CD8-positive, alpha-beta memory T cell (primary cell): ENCODE measurements around the gene CC2D2B. TPM values are rescaled to one million over a fixed set of nuclear protein-coding genes. Genes with fewer than 3 reads are reported as not detected.
A peak's percentile ranks its signal among the peaks of the same experiment; 100 is the strongest.

Source experiments
- CTCF ChIA-PET: fragments of 350-600 bp; sonication (Branson Sonifier 250); formaldehyde crosslinking; loops from one replicate; lab custom pipeline; 2021; ENCODE audit warnings: antibody characterized with exemption; lab: Charles Lee
- POLR2A ChIA-PET: fragments of 350-600 bp; sonication (Branson Sonifier 250); formaldehyde crosslinking; loops from one replicate; lab custom pipeline; 2021; ENCODE audit warnings: antibody characterized with exemption; lab: Charles Lee
- DNase-seq, 5 donors: peaks; one replicate each; pipeline versions ENCODE4 v3.0.0 to v3.0.0-alpha.2; 2020 to 2022; ENCODE audit warnings: mixed read lengths in 1 of 5
- H3K27ac ChIP-seq: one replicate; pipeline ENCODE4 v1.7.0; 2013; ENCODE audit warnings: low read depth, mild to moderate bottlenecking, low read length, moderate library complexity
- H3K27me3 ChIP-seq: 2 replicates; pipeline ENCODE4 v1.7.0; 2013; ENCODE audit warnings: low read length, mild to moderate bottlenecking; ENCODE audit not compliant: insufficient read depth, poor library complexity, severe bottlenecking
- H3K36me3 ChIP-seq: 2 replicates; pipeline ENCODE4 v1.7.0; 2013; ENCODE audit warnings: mild to moderate bottlenecking, low read length, moderate library complexity; ENCODE audit not compliant: insufficient read depth
- H3K4me1 ChIP-seq: 2 replicates; pipeline ENCODE4 v1.7.0; 2013; ENCODE audit warnings: mild to moderate bottlenecking, low read length, moderate library complexity; ENCODE audit not compliant: insufficient read depth
- H3K4me3 ChIP-seq: 2 replicates; pipeline ENCODE4 v1.7.0; 2013; ENCODE audit warnings: mild to moderate bottlenecking, low read length
- H3K9me3 ChIP-seq: 2 replicates; pipeline ENCODE4 v1.7.0; 2013; ENCODE audit warnings: mild to moderate bottlenecking, low read length
- H3K27ac Mint-ChIP-seq, 8 donors: one replicate each; pipeline ENCODE4 v1.8.0; 2020 to 2021; ENCODE audit warnings: mixed read lengths in 8 of 8, mild to moderate bottlenecking in 6 of 8, inconsistent platforms in 3 of 8, moderate library complexity in 3 of 8
- H3K27me3 Mint-ChIP-seq, 2 donors: one replicate each; pipeline ENCODE4 v1.8.0; 2020 to 2021; ENCODE audit warnings: mixed read lengths in 2 of 2, mild to moderate bottlenecking in 1 of 2, moderate library complexity in 1 of 2
- H3K36me3 Mint-ChIP-seq, 3 donors: one replicate each; pipeline ENCODE4 v1.8.0; 2020 to 2021; ENCODE audit warnings: mixed read lengths in 3 of 3, inconsistent platforms in 1 of 3, mild to moderate bottlenecking in 1 of 3
- H3K4me1 Mint-ChIP-seq, 3 donors: one replicate each; pipeline ENCODE4 v1.8.0; 2020 to 2021; ENCODE audit warnings: mixed read lengths in 3 of 3, inconsistent platforms in 1 of 3, mild to moderate bottlenecking in 1 of 3
- H3K4me3 Mint-ChIP-seq, 7 donors: one replicate each; pipeline ENCODE4 v1.8.0; 2020 to 2021; ENCODE audit warnings: mixed read lengths in 7 of 7, mild to moderate bottlenecking in 6 of 7, moderate library complexity in 4 of 7, inconsistent platforms in 2 of 7
- H3K9me3 Mint-ChIP-seq, 5 donors: one replicate each; pipeline ENCODE4 v1.8.0; 2020 to 2022; ENCODE audit warnings: mixed read lengths in 5 of 5, mild to moderate bottlenecking in 3 of 5, moderate library complexity in 2 of 5, inconsistent platforms in 1 of 5
- polyA plus RNA-seq: library from polyadenylated mRNA; unstranded; fragments of 300-500 nt; fragmentation: Illumina TruSeq; gene quantifications from one replicate; pipeline ENCODE4 v1.2.3, GENCODE V29; 2021
- total RNA-seq, 2 experiments: library from RNA; stranded (reverse); gene quantifications; one replicate each; pipeline ENCODE4 v1.2.3, GENCODE V29; 2021

CC2D2B gene
- total and polyA plus RNA-seq, 3 experiments from 2014 or later, result not detected

DNA sequence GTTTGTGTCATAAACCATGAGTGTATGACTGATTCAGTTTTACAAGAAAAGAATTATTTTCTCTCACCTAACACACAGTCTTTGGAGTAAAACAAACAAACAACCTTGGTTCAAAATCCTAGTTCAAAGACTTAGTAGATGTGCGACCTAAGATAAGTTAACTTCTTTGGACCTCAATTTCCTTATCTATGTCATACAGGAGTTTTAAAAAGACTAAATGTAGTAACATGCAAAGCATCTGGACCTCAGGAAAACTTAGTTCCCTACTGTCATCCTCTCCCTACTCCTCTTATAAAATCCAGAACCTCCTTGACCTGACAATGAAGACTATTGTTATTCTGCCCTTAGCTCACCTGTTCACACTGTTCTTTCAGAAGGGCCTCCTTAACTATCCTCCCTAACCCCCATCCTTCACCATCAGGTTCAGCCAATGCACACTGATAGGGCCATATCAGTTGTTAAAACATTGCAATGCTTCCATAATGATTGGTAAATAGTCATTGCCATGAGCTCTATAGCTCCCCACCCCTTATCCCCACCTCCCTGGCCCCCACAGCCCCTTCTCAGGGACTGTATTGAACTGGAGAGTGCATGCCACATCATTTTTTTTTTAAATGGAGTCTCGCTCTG, 106.8 kb downstream of the CC2D2B start:
- ChIA-PET POLR2A (no interaction called here), CTCF (interaction anchor here (1.5 kb wide), 1 partner anchor 215 kb away, joined by 3 read pairs; no protein-coding TSS in a partner anchor)
- Histone ChIP-seq H3K27ac (no peak overlapping the region), H3K36me3 (no peaks in the 10 kb centered on the region), H3K4me1 (no peaks in the 10 kb centered on the region), H3K9me3 (no peaks in the 10 kb centered on the region), H3K27me3 (no peaks in the 10 kb centered on the region), H3K4me3 (no peak overlapping the region)
- Mint-ChIP-seq H3K36me3 (no peaks in the 10 kb centered on the region), H3K27me3 (peaks cover 5 to 10% of the 10 kb centered on the region in 2 donors), H3K9me3 (no peaks in the 10 kb centered on the region), H3K4me1 (peaks cover 0 to 4% (median 0%) of the 10 kb centered on the region in 3 donors), H3K4me3 (no peak overlapping the region), H3K27ac (no peak overlapping the region)
- no peak for DNase-seq

DNA sequence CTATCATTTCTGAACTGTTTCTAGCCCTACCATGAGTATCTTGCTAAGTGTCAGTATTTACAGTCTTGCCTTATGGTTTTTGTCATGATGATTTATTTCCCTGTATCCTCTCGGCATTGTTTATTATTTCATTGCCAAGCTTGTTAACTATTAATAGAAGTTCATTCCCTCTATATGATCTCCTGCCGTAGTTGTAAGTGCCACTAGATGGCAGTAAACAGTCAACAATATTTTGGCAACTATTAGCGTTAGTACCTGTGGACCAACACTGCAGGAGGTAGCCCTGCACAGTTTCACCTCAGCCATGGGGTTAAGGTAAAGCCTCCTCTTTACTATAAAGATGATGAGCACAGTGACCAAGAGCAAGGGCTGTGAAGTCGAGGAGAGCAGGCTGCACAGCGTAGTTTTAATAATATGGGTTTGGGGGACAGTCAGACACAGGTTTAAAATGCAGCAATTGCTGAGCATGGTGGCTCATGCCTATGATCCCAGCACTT, 109.5 kb downstream of the CC2D2B start:
- Histone ChIP-seq H3K27me3 (no peaks in the 10 kb centered on the region), H3K27ac (no peak overlapping the region), H3K4me3 (no peak overlapping the region), H3K9me3 (no peaks in the 10 kb centered on the region), H3K4me1 (no peaks in the 10 kb centered on the region), H3K36me3 (no peaks in the 10 kb centered on the region)
- DNase-seq, result peak in 3 of 5 donors; percentile 2 to 45 (median 20)
- Mint-ChIP-seq H3K9me3 (no peaks in the 10 kb centered on the region), H3K27me3 (peaks cover 5 to 10% of the 10 kb centered on the region in 2 donors), H3K36me3 (peaks cover 0 to 6% (median 3%) of the 10 kb centered on the region in 3 donors), H3K27ac (no peak overlapping the region), H3K4me3 (no peak overlapping the region), H3K4me1 (peaks cover 0 to 4% (median 0%) of the 10 kb centered on the region in 3 donors)
- ChIA-PET CTCF (interaction anchor here (0.6 to 2.6 kb wide), 23 partner anchors 10 to 497 kb away, joined by 3 to 14 read pairs (median 4); partner anchors contain the start of genes TCTN3 and TLL2), POLR2A (no interaction called here)

DNA sequence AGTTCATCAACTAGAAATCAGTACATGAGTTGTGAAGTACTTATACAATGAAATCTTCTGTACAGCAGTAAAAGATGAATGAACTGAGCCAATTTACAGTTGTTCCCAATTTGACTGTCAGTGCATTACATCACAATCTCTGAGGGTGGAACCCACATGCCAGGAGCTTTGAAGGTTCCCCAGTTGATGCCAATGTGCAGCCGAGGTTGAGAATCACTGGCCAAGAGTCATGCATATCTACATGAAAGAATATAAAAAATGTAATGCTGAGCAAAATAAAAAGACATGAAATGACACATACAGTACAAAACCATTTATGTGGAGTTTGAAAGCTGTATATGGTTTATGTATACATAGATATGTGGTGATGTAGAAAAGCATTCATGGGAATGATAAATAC, 113.6 kb downstream of the CC2D2B start:
- ChIA-PET CTCF (no interaction called here), POLR2A (no interaction called here)
- H3K36me3 ChIP-seq, result no peaks in the 10 kb centered on the region
- H3K9me3 ChIP-seq, result no peaks in the 10 kb centered on the region
- peaks cover 0 to 4% (median 0%) of the 10 kb centered on the region in 3 donors for H3K4me1 Mint-ChIP-seq
- no peak overlapping the region for H3K4me3 Mint-ChIP-seq
- peaks cover 0 to 7% (median 3%) of the 10 kb centered on the region in 3 donors for H3K36me3 Mint-ChIP-seq
- H3K27me3 Mint-ChIP-seq, result peaks cover 3 to 5% of the 10 kb centered on the region in 2 donors
- no peaks in the 10 kb centered on the region for H3K27me3 ChIP-seq
- no peaks in the 10 kb centered on the region for H3K4me1 ChIP-seq
- H3K4me3 ChIP-seq, result no peak overlapping the region
- no peak for DNase-seq
- H3K9me3 Mint-ChIP-seq, result no peaks in the 10 kb centered on the region
- H3K27ac ChIP-seq, result no peak overlapping the region
- H3K27ac Mint-ChIP-seq, result no peak overlapping the region

DNA sequence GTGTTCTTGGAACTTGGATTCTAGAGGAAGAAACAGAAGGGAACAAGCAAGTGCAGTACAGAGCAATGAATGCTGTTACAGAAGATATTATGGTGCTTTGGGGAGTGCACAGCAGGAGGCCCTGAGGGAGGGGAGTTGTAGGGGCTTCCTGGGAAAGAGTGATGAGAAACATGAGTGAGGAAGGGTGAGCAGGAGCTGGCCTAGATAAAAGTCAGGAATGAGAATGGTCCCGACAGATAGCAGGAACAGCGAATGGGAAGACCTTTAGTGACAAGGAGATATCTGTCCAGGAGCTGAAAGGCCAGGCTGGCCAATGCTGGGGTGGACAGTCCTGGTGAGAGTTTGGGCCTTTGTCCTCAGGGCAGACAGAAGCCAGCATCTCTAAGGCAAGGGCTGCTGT, 115.0 kb downstream of the CC2D2B start:
- H3K9me3 ChIP-seq, result no peaks in the 10 kb centered on the region
- POLR2A ChIA-PET, result no interaction called here
- CTCF ChIA-PET, result no interaction called here
- Mint-ChIP-seq H3K9me3 (no peaks in the 10 kb centered on the region), H3K36me3 (peaks cover 0 to 8% (median 3%) of the 10 kb centered on the region in 3 donors), H3K4me3 (no peak overlapping the region), H3K27ac (no peak overlapping the region), H3K27me3 (no peaks in the 10 kb centered on the region), H3K4me1 (no peaks in the 10 kb centered on the region)
- no peaks in the 10 kb centered on the region for H3K27me3 ChIP-seq
- DNase-seq, result no peak
- no peak overlapping the region for H3K27ac ChIP-seq
- no peaks in the 10 kb centered on the region for H3K36me3 ChIP-seq
- no peaks in the 10 kb centered on the region for H3K4me1 ChIP-seq
- no peak overlapping the region for H3K4me3 ChIP-seq

DNA sequence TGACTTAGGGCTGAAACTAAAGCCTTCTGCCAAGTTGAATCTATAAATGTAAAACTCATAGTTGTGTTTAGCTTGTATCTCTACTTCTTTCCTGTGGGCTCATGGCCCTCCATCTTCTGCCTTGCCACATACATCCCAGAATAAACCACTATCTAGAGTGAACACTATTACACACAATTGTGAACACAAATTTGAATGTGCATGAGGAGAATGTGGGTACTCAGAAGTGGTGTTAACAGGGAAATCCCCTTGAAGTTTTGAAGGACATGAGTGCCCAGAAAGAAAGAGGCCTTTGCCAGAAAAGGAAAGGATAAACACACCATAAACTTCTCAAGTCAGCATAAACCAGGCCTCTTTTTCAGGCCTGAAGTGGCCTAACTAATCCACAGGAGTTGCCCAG, 115.4 kb downstream of the CC2D2B start:
- no peak overlapping the region for H3K4me3 ChIP-seq

DNA sequence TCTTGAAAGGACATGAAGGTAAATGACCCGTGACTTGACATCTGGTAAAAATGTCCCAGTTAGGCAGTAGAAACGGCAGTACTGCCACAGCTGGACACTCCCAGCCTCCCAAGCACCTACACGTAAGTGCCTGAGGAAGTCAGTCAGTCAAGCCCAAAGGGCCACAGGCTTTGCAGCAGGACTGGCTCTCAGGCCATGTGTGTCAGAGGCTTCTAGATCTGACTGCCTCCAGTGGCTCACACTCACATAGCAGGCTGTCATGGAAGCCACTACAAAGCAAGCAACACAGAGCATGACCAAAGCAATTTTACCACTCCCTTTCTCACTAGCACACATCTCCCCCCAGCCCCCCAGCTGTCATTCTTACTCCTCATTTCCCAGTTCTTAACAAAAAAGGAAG, 117.8 kb downstream of the CC2D2B start:
- ChIA-PET POLR2A (no interaction called here), CTCF (no interaction called here)
- Mint-ChIP-seq H3K36me3 (peaks cover 0 to 6% (median 0%) of the 10 kb centered on the region in 3 donors), H3K27ac (no peak overlapping the region), H3K9me3 (no peaks in the 10 kb centered on the region), H3K4me3 (no peak overlapping the region), H3K27me3 (peaks cover 0 to 2% of the 10 kb centered on the region in 2 donors), H3K4me1 (no peaks in the 10 kb centered on the region)
- no peaks in the 10 kb centered on the region for H3K4me1 ChIP-seq
- H3K27me3 ChIP-seq, result no peaks in the 10 kb centered on the region
- no peak overlapping the region for H3K27ac ChIP-seq
- no peak overlapping the region for H3K4me3 ChIP-seq
- DNase-seq, result peak in 1 of 5 donors; percentile 43
- no peaks in the 10 kb centered on the region for H3K9me3 ChIP-seq
- H3K36me3 ChIP-seq, result no peaks in the 10 kb centered on the region

More for the DNA sequence above, 115.4 kb downstream of the CC2D2B start:
- H3K9me3 Mint-ChIP-seq, result no peaks in the 10 kb centered on the region
- H3K36me3 Mint-ChIP-seq, result peaks cover 0 to 8% (median 3%) of the 10 kb centered on the region in 3 donors
- no peak overlapping the region for H3K27ac Mint-ChIP-seq
- Histone ChIP-seq H3K27me3 (no peaks in the 10 kb centered on the region), H3K27ac (no peak overlapping the region), H3K36me3 (no peaks in the 10 kb centered on the region), H3K4me1 (no peaks in the 10 kb centered on the region), H3K9me3 (no peaks in the 10 kb centered on the region)
- H3K4me3 Mint-ChIP-seq, result no peak overlapping the region
- ChIA-PET CTCF (no interaction called here), POLR2A (no interaction called here)
- DNase-seq, result no peak
- H3K27me3 Mint-ChIP-seq, result no peaks in the 10 kb centered on the region
- no peaks in the 10 kb centered on the region for H3K4me1 Mint-ChIP-seq

DNA sequence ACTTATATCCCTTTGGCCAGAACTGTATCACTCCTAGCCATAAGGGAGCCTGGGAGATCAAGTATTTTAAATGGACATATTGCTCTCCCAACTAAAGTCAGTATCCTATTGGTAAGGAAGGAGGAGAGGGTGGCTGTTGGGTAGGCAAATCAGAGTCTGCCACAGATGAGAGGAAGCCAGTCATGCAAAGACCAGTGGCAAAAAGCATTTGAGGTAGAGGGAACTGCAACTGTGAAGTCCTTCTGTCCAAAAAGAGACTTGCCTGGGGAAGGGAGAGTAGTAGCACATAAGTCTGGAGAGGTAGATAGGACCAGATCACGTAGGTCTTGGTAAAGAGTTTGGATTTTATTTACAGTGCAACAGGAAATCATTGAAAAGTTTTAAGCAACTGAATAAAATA, 126.8 kb downstream of the CC2D2B start:
- Histone ChIP-seq H3K36me3 (no peaks in the 10 kb centered on the region), H3K4me1 (no peaks in the 10 kb centered on the region), H3K27ac (no peak overlapping the region), H3K4me3 (no peak overlapping the region), H3K27me3 (peaks cover 4% of the 10 kb centered on the region), H3K9me3 (no peaks in the 10 kb centered on the region)
- CTCF ChIA-PET, result no interaction called here
- Mint-ChIP-seq H3K27ac (peak overlapping the region in 1 of 8 donors; percentile 36), H3K9me3 (no peaks in the 10 kb centered on the region), H3K36me3 (peaks cover 0 to 6% (median 0%) of the 10 kb centered on the region in 3 donors), H3K4me1 (no peaks in the 10 kb centered on the region), H3K4me3 (no peak overlapping the region), H3K27me3 (peaks cover 7 to 22% of the 10 kb centered on the region in 2 donors)
- POLR2A ChIA-PET, result no interaction called here
- DNase-seq, result no peak
